Lower leg skin (tissue), 3 donors: ENCODE measurements around the gene CTXN2.

Source experiments
- POLR2A ChIP-seq, 2 donors: fragments of 450-650 bp; IDR thresholded peaks; one replicate each; pipeline ENCODE4 v1.6.1; 2016 to 2017; ENCODE audit warnings: antibody characterized with exemption in 2 of 2, mild to moderate bottlenecking in 1 of 2, moderate library complexity in 1 of 2
- TF ChIP-seq, protein P1 (sequence below), 3 donors: fragments of 450-650 bp; IDR thresholded peaks; one replicate each; pipeline ENCODE4 v1.5.1; 2016; ENCODE audit warnings: antibody characterized with exemption in 3 of 3, mild to moderate bottlenecking in 3 of 3, moderate library complexity in 2 of 3

DNA sequence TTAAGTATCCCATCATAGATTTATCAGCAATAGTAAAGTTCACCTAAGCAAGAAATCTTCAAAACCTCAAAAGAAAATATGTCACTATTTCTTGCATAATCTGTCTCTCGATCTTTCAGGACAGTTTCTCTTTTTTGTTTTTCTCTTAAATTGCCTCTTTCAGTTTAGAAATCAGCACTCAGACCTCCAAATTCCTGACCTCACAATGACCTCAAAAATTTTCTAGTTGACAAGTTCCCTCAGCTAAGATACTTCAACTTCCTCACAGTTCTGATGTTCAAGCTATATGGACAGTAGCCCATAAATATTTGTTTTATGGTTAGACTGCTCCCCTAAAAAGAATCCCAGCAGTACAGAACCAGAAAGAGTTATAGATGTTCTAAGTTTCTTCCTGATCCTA is 46.6 kb upstream of the CTXN2 start:
- no peak for TF ChIP-seq POLR2A (IDR thresholded peaks at IDR 0.05)
- TF ChIP-seq, protein P1, sequence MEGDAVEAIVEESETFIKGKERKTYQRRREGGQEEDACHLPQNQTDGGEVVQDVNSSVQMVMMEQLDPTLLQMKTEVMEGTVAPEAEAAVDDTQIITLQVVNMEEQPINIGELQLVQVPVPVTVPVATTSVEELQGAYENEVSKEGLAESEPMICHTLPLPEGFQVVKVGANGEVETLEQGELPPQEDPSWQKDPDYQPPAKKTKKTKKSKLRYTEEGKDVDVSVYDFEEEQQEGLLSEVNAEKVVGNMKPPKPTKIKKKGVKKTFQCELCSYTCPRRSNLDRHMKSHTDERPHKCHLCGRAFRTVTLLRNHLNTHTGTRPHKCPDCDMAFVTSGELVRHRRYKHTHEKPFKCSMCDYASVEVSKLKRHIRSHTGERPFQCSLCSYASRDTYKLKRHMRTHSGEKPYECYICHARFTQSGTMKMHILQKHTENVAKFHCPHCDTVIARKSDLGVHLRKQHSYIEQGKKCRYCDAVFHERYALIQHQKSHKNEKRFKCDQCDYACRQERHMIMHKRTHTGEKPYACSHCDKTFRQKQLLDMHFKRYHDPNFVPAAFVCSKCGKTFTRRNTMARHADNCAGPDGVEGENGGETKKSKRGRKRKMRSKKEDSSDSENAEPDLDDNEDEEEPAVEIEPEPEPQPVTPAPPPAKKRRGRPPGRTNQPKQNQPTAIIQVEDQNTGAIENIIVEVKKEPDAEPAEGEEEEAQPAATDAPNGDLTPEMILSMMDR (IDR thresholded peaks at IDR 0.05): no peak
